Measurements from ENCODE around the gene EPHA1. TPM values are rescaled to one million over a fixed set of nuclear protein-coding genes. Genes with fewer than 3 reads are reported as not detected.

Gene EPHA1
- total and polyA plus RNA-seq, 2 experiments from 2014 or later = 60.7 to 154 TPM

DNA sequence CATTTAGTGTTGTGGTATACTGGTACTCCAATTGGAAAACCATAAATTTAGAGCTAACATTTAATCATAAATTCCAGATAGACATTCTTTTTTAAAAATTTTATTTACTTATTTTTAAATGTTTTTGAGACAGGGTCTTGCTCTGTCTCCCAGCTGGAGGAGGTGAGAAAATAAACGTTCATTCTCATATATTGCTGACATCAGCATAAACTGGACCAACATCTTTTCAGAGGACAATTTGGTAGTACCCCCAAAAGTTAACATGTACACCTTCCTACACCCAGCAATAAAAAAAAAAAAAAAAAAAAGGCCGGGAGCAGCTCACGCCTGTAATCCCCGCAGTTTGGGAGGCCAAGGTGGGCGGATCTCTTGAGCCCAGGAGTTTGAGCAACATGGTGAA lies 39.8 kb upstream of the EPHA1 start:
- H3K4me2 ChIP-seq = no peak overlapping the region
- Mint-ChIP-seq H3K27me3 (ENCODE audit: insufficient read depth, low read depth, poor library complexity) (peaks cover 4% of the 10 kb centered on the region), H3K36me3 (ENCODE audit: low read depth) (no peaks in the 10 kb centered on the region), H3K9me3 (no peaks in the 10 kb centered on the region), H3K27ac (no peak overlapping the region), H3K4me1 (no peaks in the 10 kb centered on the region), H3K4me3 (no peak overlapping the region)
- no peaks in the 10 kb centered on the region for H3K36me3 ChIP-seq (ENCODE audit: insufficient read depth)
- no peak overlapping the region for H2AFZ ChIP-seq
- no peak for DNase-seq (ENCODE audit: low spot score)
- peaks cover 10% of the 10 kb centered on the region; the same call in 1 of the 2 replicates for H3K4me1 ChIP-seq (ENCODE audit: insufficient read depth)
- no peak overlapping the region for H3K4me3 ChIP-seq
- H3K79me2 ChIP-seq (replicated peaks; ENCODE audit: insufficient read depth) = no peaks in the 10 kb centered on the region
- H4K20me1 ChIP-seq (replicated peaks; ENCODE audit: insufficient read depth) = no peaks in the 10 kb centered on the region
- H3K27me3 ChIP-seq (ENCODE audit: insufficient read depth) = no peaks in the 10 kb centered on the region
- TF ChIP-seq, protein P1, sequence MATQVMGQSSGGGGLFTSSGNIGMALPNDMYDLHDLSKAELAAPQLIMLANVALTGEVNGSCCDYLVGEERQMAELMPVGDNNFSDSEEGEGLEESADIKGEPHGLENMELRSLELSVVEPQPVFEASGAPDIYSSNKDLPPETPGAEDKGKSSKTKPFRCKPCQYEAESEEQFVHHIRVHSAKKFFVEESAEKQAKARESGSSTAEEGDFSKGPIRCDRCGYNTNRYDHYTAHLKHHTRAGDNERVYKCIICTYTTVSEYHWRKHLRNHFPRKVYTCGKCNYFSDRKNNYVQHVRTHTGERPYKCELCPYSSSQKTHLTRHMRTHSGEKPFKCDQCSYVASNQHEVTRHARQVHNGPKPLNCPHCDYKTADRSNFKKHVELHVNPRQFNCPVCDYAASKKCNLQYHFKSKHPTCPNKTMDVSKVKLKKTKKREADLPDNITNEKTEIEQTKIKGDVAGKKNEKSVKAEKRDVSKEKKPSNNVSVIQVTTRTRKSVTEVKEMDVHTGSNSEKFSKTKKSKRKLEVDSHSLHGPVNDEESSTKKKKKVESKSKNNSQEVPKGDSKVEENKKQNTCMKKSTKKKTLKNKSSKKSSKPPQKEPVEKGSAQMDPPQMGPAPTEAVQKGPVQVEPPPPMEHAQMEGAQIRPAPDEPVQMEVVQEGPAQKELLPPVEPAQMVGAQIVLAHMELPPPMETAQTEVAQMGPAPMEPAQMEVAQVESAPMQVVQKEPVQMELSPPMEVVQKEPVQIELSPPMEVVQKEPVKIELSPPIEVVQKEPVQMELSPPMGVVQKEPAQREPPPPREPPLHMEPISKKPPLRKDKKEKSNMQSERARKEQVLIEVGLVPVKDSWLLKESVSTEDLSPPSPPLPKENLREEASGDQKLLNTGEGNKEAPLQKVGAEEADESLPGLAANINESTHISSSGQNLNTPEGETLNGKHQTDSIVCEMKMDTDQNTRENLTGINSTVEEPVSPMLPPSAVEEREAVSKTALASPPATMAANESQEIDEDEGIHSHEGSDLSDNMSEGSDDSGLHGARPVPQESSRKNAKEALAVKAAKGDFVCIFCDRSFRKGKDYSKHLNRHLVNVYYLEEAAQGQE (IDR thresholded peaks at IDR 0.05; ENCODE audit: unreplicated experiment) = no peak
- TF ChIP-seq ZNF114 (CRISPR knock-in tag; IDR thresholded peaks at IDR 0.05) = no peak
- no peak for TF ChIP-seq POLR2AphosphoS5 (IDR thresholded peaks at IDR 0.05; ENCODE audit: low read depth)
- TF ChIP-seq EZH2 (IDR thresholded peaks at IDR 0.05; ENCODE audit: low read depth, unreplicated experiment) = no peak
- TF ChIP-seq, protein P2, sequence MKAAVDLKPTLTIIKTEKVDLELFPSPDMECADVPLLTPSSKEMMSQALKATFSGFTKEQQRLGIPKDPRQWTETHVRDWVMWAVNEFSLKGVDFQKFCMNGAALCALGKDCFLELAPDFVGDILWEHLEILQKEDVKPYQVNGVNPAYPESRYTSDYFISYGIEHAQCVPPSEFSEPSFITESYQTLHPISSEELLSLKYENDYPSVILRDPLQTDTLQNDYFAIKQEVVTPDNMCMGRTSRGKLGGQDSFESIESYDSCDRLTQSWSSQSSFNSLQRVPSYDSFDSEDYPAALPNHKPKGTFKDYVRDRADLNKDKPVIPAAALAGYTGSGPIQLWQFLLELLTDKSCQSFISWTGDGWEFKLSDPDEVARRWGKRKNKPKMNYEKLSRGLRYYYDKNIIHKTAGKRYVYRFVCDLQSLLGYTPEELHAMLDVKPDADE (IDR thresholded peaks at IDR 0.05) = no peak
- TF ChIP-seq, protein P3, sequence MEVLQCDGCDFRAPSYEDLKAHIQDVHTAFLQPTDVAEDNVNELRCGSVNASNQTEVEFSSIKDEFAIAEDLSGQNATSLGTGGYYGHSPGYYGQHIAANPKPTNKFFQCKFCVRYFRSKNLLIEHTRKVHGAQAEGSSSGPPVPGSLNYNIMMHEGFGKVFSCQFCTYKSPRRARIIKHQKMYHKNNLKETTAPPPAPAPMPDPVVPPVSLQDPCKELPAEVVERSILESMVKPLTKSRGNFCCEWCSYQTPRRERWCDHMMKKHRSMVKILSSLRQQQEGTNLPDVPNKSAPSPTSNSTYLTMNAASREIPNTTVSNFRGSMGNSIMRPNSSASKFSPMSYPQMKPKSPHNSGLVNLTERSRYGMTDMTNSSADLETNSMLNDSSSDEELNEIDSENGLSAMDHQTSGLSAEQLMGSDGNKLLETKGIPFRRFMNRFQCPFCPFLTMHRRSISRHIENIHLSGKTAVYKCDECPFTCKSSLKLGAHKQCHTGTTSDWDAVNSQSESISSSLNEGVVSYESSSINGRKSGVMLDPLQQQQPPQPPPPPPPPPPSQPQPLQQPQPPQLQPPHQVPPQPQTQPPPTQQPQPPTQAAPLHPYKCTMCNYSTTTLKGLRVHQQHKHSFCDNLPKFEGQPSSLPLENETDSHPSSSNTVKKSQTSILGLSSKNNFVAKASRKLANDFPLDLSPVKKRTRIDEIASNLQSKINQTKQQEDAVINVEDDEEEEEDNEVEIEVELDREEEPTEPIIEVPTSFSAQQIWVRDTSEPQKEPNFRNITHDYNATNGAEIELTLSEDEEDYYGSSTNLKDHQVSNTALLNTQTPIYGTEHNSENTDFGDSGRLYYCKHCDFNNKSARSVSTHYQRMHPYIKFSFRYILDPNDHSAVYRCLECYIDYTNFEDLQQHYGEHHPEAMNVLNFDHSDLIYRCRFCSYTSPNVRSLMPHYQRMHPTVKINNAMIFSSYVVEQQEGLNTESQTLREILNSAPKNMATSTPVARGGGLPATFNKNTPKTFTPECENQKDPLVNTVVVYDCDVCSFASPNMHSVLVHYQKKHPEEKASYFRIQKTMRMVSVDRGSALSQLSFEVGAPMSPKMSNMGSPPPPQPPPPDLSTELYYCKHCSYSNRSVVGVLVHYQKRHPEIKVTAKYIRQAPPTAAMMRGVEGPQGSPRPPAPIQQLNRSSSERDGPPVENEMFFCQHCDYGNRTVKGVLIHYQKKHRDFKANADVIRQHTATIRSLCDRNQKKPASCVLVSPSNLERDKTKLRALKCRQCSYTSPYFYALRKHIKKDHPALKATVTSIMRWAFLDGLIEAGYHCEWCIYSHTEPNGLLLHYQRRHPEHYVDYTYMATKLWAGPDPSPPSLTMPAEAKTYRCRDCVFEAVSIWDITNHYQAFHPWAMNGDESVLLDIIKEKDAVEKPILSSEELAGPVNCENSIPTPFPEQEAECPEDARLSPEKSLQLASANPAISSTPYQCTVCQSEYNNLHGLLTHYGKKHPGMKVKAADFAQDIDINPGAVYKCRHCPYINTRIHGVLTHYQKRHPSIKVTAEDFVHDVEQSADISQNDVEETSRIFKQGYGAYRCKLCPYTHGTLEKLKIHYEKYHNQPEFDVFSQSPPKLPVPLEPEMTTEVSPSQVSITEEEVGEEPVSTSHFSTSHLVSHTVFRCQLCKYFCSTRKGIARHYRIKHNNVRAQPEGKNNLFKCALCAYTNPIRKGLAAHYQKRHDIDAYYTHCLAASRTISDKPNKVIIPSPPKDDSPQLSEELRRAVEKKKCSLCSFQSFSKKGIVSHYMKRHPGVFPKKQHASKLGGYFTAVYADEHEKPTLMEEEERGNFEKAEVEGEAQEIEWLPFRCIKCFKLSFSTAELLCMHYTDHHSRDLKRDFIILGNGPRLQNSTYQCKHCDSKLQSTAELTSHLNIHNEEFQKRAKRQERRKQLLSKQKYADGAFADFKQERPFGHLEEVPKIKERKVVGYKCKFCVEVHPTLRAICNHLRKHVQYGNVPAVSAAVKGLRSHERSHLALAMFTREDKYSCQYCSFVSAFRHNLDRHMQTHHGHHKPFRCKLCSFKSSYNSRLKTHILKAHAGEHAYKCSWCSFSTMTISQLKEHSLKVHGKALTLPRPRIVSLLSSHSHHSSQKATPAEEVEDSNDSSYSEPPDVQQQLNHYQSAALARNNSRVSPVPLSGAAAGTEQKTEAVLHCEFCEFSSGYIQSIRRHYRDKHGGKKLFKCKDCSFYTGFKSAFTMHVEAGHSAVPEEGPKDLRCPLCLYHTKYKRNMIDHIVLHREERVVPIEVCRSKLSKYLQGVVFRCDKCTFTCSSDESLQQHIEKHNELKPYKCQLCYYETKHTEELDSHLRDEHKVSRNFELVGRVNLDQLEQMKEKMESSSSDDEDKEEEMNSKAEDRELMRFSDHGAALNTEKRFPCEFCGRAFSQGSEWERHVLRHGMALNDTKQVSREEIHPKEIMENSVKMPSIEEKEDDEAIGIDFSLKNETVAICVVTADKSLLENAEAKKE (CRISPR knock-in tag; IDR thresholded peaks at IDR 0.05) = no peak
- TF ChIP-seq, protein P4, sequence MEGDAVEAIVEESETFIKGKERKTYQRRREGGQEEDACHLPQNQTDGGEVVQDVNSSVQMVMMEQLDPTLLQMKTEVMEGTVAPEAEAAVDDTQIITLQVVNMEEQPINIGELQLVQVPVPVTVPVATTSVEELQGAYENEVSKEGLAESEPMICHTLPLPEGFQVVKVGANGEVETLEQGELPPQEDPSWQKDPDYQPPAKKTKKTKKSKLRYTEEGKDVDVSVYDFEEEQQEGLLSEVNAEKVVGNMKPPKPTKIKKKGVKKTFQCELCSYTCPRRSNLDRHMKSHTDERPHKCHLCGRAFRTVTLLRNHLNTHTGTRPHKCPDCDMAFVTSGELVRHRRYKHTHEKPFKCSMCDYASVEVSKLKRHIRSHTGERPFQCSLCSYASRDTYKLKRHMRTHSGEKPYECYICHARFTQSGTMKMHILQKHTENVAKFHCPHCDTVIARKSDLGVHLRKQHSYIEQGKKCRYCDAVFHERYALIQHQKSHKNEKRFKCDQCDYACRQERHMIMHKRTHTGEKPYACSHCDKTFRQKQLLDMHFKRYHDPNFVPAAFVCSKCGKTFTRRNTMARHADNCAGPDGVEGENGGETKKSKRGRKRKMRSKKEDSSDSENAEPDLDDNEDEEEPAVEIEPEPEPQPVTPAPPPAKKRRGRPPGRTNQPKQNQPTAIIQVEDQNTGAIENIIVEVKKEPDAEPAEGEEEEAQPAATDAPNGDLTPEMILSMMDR (conservative IDR thresholded peaks at IDR 0.05; ENCODE audit: low read depth in 2 of 2) = no peak
- H3F3A ChIP-seq (replicated peaks; ENCODE audit: low read depth) = no peaks in the 10 kb centered on the region
- no peak for ATAC-seq
- H3K27ac ChIP-seq (ENCODE audit: low read depth) = no peak overlapping the region
- H3K9me2 ChIP-seq (ENCODE audit: insufficient read depth) = no peaks in the 10 kb centered on the region; the same call in 1 of the 2 replicates

Data from GM23338 (cell line).